IPS-18a (cell line): ENCODE results near the gene MX2.

Source experiments
- H3K27ac ChIP-seq: one replicate; pipeline ENCODE4 v1.5.1; 2013; ENCODE audit warnings: low read length
- H3K27me3 ChIP-seq: one replicate; pipeline ENCODE4 v1.6.1; 2013; ENCODE audit warnings: mild to moderate bottlenecking, low read length; ENCODE audit not compliant: control insufficient read depth, insufficient read depth
- H3K36me3 ChIP-seq: one replicate; pipeline ENCODE4 v1.6.1; 2013; ENCODE audit warnings: low read depth, low read length; ENCODE audit not compliant: control insufficient read depth
- H3K4me1 ChIP-seq: one replicate; pipeline ENCODE4 v1.6.1; 2013; ENCODE audit warnings: low read depth, low read length; ENCODE audit not compliant: control insufficient read depth
- H3K4me3 ChIP-seq: one replicate; pipeline ENCODE4 v1.5.1; 2013; ENCODE audit warnings: low read length
- H3K9ac ChIP-seq: one replicate; pipeline ENCODE4 v1.6.1; 2013; ENCODE audit warnings: mild to moderate bottlenecking, low read length, moderate library complexity
- H3K9me3 ChIP-seq: one replicate; pipeline ENCODE4 v1.6.1; 2013; ENCODE audit warnings: low read depth, low read length; ENCODE audit not compliant: control insufficient read depth

Gene MX2

DNA sequence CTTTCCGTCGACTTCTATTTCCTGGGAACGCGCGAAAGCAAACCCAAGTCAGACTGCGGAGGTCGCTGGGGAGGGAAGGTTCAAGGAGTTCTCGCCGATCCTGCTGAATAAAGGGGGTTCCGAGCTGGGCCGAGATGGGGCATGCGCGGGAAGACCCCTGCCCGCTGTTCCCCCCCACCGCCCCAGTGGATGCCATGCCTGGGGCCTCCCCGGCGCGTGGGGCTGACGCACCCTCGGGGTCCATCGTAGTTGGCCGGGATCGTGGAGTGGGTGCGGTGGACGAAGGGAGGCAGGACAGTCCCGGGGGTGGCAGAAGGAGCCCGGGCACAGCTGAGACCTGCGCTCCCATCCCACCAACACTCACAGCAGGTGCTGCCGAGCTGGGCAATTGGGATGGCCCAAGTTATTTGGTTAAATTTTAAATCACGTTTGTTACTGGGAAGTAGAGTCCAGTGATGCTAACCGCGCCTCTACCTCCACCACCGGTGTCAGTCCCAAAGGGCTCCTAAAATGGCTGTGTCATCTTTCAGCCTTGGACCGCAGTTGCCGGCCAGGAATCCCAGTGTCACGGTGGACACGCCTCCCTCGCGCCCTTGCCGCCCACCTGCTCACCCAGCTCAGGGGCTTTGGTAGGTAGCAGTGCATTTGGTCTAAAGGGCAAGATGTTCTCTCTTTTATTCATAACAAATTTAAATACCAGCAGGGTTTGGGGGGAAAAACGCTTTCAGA is 65.0 kb downstream of the MX2 start:
- H3K27ac ChIP-seq: no peak overlapping the region
- H3K27me3 ChIP-seq: peaks cover 55% of the 10 kb centered on the region
- no peak overlapping the region for H3K9ac ChIP-seq
- H3K4me3 ChIP-seq: peak overlapping the region; percentile 64
- no peaks in the 10 kb centered on the region for H3K36me3 ChIP-seq
- H3K4me1 ChIP-seq: peaks cover 5% of the 10 kb centered on the region
- no peaks in the 10 kb centered on the region for H3K9me3 ChIP-seq

DNA sequence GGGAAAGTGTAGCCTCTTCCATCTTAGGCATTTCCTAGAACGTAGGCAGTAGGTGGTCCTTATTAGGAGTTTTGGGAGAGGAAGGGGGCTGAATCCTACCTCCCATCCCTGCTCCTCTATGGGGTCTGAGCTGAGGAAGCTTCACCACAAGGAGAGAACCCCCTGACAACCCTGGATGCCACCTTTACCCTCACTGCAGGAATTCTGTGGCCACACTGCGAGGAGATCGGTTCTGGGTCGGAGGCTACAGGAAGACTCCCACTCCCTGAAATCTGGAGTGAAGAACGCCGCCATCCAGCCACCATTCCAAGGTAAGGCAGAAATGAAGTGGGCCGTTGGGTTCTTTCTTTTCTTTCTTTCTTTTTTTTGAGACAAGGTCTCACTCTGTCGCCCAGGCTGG is 65.7 kb downstream of the MX2 start:
- Histone ChIP-seq H3K27me3 (peaks cover 52% of the 10 kb centered on the region), H3K4me3 (no peak overlapping the region), H3K27ac (no peak overlapping the region)

DNA sequence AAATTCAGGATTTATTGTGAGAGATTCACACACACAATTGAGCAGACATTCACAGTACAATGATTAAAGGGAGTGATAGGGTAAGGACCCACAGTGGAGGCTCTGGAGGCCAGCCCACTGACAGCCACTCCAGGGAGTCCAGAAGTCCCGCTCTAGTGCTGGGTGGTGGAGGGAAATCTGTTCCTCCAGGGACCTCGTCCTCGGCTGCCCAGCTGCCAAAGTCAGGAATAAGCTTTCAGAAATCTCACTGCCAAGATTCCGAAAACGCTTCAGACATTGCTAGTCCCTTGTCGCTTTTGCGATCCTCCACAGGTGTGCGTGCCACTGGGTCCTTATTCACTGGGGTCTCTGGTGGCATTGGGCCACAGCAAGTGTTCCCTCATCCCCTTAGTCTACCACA is 66.5 kb downstream of the MX2 start:
- H3K27ac ChIP-seq: no peak overlapping the region
- no peak overlapping the region for H3K4me3 ChIP-seq
- H3K27me3 ChIP-seq: peaks cover 49% of the 10 kb centered on the region
- H3K9me3 ChIP-seq: no peaks in the 10 kb centered on the region
- no peak overlapping the region for H3K9ac ChIP-seq
- H3K36me3 ChIP-seq: no peaks in the 10 kb centered on the region
- H3K4me1 ChIP-seq: peaks cover 11% of the 10 kb centered on the region

More for the DNA sequence above, 65.7 kb downstream of the MX2 start:
- Histone ChIP-seq H3K4me1 (peaks cover 5% of the 10 kb centered on the region), H3K9me3 (no peaks in the 10 kb centered on the region), H3K36me3 (no peaks in the 10 kb centered on the region), H3K9ac (no peak overlapping the region)

DNA sequence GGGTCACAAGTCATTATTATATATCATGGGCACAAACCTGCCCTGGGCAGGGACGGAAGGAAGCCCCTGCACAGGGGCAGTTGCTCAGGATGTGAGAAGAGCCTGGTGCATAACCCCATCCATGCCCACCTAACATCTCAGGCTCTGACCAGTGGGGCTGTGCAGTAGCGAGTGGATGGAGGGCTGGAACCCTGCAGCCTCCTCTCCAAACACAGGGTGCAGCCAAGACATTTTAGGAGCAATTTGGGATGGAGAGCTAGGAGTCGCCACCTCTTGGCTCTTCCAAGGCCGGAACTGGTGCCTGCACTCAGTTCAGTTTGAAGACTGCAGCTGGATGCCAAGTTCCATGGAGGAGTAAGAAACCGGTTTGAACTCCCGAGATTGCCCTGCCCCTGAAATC is 67.0 kb downstream of the MX2 start:
- Histone ChIP-seq H3K9me3 (no peaks in the 10 kb centered on the region), H3K9ac (no peak overlapping the region), H3K27me3 (peaks cover 49% of the 10 kb centered on the region), H3K27ac (no peak overlapping the region), H3K4me3 (no peak overlapping the region), H3K4me1 (peaks cover 11% of the 10 kb centered on the region), H3K36me3 (no peaks in the 10 kb centered on the region)

DNA sequence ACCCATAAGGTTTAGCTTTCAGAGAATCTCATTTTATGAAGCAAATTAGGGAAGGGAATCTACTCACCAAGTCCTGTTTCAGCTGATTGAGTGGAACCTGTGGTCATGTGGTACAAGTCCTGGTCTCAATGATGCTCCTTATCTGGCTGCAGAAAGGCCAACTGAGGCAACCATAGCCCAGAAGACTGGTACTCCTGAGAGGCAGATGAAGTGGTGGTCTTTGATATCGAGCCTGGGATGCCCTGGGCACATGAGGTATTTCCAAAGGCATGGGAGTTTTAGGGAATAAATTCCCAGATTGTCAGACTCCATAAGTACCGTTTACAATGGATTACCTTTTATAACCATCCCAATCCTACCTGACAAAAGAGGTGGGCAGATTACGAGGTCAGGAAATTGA is 67.5 kb downstream of the MX2 start:
- peaks cover 44% of the 10 kb centered on the region for H3K27me3 ChIP-seq
- H3K9me3 ChIP-seq: no peaks in the 10 kb centered on the region
- no peak overlapping the region for H3K4me3 ChIP-seq
- H3K9ac ChIP-seq: no peak overlapping the region
- H3K27ac ChIP-seq: no peak overlapping the region
- H3K4me1 ChIP-seq: peaks cover 11% of the 10 kb centered on the region
- no peaks in the 10 kb centered on the region for H3K36me3 ChIP-seq

DNA sequence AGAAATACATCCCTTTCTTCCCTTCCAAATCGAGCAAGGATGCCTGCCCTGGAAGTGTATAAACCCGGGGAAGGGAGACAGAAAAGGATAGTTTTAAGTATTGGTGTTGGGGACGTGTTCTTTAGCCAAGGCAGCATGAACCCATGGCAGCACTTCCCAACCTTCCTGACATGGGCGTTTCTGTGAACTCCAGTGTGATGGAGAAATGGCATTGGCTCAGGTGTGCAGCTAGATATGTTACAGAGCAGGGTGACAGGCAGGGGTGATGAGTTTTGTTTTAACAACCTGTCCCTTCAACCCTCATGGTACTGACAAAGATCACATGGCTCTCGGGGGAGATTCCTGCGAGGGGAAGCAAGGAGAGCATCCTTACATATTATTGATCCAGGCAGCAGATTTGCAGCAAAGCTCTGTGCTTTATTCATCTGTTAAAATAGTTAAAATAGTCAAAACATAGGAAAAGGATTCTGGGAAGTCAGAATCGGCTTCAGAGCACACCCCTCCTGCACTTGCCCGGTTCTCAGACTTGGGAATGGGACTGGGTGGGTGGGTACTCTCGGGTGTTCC is 68.2 kb downstream of the MX2 start:
- peaks cover 37% of the 10 kb centered on the region for H3K27me3 ChIP-seq
- H3K4me1 ChIP-seq: peaks cover 11% of the 10 kb centered on the region
- H3K27ac ChIP-seq: no peak overlapping the region
- no peaks in the 10 kb centered on the region for H3K9me3 ChIP-seq
- no peak overlapping the region for H3K4me3 ChIP-seq
- H3K36me3 ChIP-seq: no peaks in the 10 kb centered on the region
- H3K9ac ChIP-seq: no peak overlapping the region

DNA sequence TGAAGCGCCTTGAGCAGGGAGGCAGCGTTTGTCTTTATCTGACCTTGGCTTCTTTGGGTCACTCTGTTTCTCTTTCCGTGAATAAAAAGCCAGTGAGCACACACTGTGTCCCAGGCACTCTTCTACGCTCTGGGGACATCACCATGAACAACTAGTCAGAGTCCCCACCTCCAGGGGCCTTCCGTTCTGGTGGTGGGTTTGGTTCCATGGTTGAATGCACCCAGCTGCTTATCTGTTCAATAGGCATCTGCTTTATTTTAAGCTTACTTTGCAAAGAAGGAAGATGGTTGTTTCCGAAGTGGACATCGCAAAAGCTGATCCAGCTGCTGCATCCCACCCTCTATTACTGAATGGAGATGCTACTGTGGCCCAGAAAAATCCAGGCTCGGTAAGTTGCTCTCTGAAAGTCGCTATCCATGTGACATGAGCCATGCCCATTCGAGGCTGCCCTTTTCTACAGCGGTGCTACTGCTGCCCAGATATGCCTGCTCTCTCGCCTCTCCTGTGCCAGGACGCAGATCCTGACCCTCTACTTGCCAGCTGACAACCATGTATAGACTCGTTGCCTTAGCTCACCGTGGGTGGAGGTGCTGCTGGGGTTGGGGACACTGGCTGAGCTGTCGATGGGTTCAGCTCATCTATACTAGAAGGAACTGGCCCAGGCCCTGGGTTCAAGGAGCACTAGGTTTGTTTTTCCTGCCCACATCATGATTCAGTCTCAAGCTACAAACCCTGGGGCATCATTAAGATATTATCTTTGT is 70.1 kb downstream of the MX2 start:
- Histone ChIP-seq H3K9me3 (no peaks in the 10 kb centered on the region), H3K4me3 (no peak overlapping the region), H3K9ac (no peak overlapping the region), H3K36me3 (no peaks in the 10 kb centered on the region), H3K27me3 (peaks cover 18% of the 10 kb centered on the region), H3K27ac (no peak overlapping the region), H3K4me1 (peaks cover 11% of the 10 kb centered on the region)

DNA sequence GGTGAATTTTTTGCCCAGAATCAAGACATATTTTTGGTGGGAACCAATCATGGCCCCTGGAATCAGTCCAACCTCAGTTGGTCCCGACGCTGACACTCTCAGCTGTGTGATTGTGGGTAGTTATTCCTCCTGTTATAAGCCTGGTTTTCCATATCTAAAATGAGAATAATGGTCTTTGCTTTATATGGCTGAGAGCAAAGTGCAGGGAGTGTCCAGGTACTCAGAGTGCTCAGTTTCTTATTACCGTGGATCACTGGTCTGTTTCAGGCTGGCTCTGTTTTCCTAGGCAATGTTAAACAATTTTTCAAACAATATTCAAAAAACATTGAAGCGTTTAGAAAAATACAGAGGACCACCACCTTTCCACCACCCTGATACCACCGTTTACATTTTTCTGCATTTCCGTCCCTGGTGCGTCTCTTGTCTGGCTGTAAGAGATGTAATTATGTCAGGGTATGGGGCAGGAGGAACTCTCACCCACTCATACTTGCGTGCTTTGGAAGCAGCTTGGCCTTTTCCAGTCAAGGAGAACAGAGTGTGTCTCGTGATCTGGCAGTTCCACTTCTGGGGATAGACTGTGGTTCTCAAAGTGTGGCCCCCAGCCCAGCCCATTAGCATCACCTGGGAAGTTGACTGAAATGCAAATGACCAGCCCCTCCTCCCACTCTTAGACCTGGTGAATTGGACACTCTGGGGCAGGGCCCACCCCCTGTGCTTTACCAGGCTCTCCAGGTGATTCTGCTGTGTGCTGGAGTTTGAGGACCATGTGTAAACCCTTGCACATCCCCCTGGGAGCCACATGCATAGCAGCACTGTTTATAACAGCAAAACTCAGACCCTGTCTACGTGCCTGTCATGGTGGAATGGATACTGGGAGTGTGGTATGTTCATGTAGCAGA is 71.0 kb downstream of the MX2 start:
- Histone ChIP-seq H3K27ac (no peak overlapping the region), H3K4me1 (peaks cover 6% of the 10 kb centered on the region), H3K4me3 (no peak overlapping the region), H3K36me3 (no peaks in the 10 kb centered on the region), H3K27me3 (peaks cover 9% of the 10 kb centered on the region), H3K9me3 (no peaks in the 10 kb centered on the region), H3K9ac (no peak overlapping the region)

DNA sequence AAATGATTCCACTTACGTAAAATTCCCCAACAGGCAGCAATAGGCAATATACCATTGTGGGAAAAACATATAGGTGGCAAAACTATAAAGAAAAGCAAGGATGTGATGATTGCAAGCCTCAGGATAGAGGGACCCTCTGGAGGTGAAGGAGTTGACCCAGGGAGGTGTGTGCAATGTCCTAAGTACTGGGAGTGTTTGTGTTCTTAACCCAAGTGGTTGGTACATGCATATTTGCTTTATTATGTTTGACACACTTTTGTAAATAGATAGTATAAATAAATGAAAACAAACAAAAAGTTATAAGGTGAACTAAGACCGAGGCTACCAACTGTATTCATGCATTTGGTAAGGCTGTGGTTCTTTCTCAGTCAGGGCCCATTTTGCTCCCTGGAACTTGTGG is 71.7 kb downstream of the MX2 start:
- peaks cover 6% of the 10 kb centered on the region for H3K4me1 ChIP-seq
- no peak overlapping the region for H3K27ac ChIP-seq
- H3K9me3 ChIP-seq: no peaks in the 10 kb centered on the region
- no peak overlapping the region for H3K4me3 ChIP-seq
- no peak overlapping the region for H3K9ac ChIP-seq
- peaks cover 4% of the 10 kb centered on the region for H3K27me3 ChIP-seq
- H3K36me3 ChIP-seq: no peaks in the 10 kb centered on the region

DNA sequence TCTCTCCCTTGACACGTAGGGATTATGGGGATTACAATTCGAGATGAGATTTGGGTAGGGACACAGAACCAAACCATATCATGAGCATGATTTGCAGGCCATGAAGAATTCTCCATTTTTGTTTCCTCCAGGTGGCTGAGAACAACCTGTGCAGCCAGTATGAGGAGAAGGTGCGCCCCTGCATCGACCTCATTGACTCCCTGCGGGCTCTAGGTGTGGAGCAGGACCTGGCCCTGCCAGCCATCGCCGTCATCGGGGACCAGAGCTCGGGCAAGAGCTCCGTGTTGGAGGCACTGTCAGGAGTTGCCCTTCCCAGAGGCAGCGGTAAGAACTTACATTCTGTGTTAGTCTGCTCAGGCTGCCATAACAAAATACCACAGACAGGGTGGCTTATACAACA is 73.9 kb downstream of the MX2 start:
- Histone ChIP-seq H3K9ac (no peak overlapping the region), H3K36me3 (no peaks in the 10 kb centered on the region), H3K4me3 (no peak overlapping the region)

DNA sequence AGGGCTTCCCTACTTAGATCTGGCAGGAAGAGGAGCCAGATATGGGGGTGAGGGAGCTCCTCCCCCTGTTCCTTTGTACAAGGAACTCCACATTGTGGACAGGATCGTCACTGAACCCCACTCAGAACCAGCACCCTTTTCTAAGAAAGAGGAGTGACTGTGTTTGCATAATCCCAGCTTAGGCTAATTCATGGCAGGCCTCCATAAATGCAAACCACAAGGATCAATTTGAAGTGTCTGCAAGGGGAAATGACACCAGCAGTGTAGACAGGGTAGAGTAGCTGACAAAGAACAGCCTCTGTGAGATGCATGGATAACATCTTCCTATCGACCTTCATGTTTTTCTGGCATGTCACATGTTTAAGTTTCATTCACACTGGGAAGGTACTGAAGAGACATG is 75.9 kb downstream of the MX2 start:
- Histone ChIP-seq H3K4me3 (no peak overlapping the region), H3K27me3 (no peaks in the 10 kb centered on the region), H3K4me1 (peaks cover 4% of the 10 kb centered on the region), H3K27ac (no peak overlapping the region), H3K9me3 (no peaks in the 10 kb centered on the region), H3K36me3 (no peaks in the 10 kb centered on the region), H3K9ac (no peak overlapping the region)

More for the DNA sequence above, 73.9 kb downstream of the MX2 start:
- H3K27me3 ChIP-seq: no peaks in the 10 kb centered on the region
- no peak overlapping the region for H3K27ac ChIP-seq
- H3K4me1 ChIP-seq: peaks cover 6% of the 10 kb centered on the region
- no peaks in the 10 kb centered on the region for H3K9me3 ChIP-seq
